A549 (cell line): ENCODE measurements around the gene TGM4. TPM values are rescaled to one million over a fixed set of nuclear protein-coding genes. Genes with fewer than 3 reads are reported as not detected.

ENCODE experiments used
- ATAC-seq, 2 experiments: fragments of 200-7000 bp in 1 of 2; fragments of >200 bp in 1 of 2; cut with Nextera tagmentation in 1 of 2; cut with Tn5 transposase in 1 of 2; 3 replicates each; pipeline versions ENCODE4 v1.8.0 to v1.9.1; 2018 to 2020; ENCODE audit warnings: mild to moderate bottlenecking in 1 of 2, moderate library complexity in 1 of 2
- CTCF ChIA-PET: fragments of 300-600 bp; sonication (Branson Sonifier 250); formaldehyde crosslinking; extraction: SDS; loops from one replicate; lab custom pipeline; 2021; ENCODE audit warnings: antibody characterized with exemption, inconsistent platforms; lab: Yijun Ruan, JAX
- POLR2A ChIA-PET: fragments of 350-600 bp; formaldehyde crosslinking; extraction: SDS; loops from one replicate; lab custom pipeline; 2021; ENCODE audit warnings: antibody characterized with exemption, inconsistent platforms; lab: Yijun Ruan, JAX
- DNase-seq, 2 experiments: peaks; one replicate each; pipeline versions ENCODE4 v3.0.0 to v3.0.0-alpha.2; 2011 to 2016; ENCODE audit warnings: low read depth in 1 of 2, low spot score in 1 of 2
- FAIRE-seq: peaks from 2 replicates; lab custom pipeline; 2011; peaks lifted over from hg19 to GRCh38; lab: Jason Lieb, UNC
- H3K27ac ChIP-seq, 2 experiments: fragments of >200 bp; sonication (Bioruptor Twin); formaldehyde crosslinking; 3 replicates each; pipeline ENCODE4 v1.5.1; 2016 to 2017
- H3K4me1 ChIP-seq: fragments of >200 bp; sonication (Bioruptor Twin); formaldehyde crosslinking; 3 replicates; pipeline ENCODE4 v1.6.1; 2016
- H3K4me2 ChIP-seq: fragments of >200 bp; sonication (Bioruptor Twin); formaldehyde crosslinking; 3 replicates; pipeline ENCODE4 v1.6.1; 2016
- H3K4me3 ChIP-seq: fragments of >200 bp; sonication (Bioruptor Twin); formaldehyde crosslinking; 3 replicates; pipeline ENCODE4 v1.5.1; 2016
- H3K9me3 ChIP-seq: fragments of >200 bp; sonication (Bioruptor Twin); formaldehyde crosslinking; 3 replicates; pipeline ENCODE4 v1.6.1; 2016
- ATOH8 ChIP-seq: fragments of 250-450 bp; sonication (Bioruptor Pico); IDR thresholded peaks from 2 replicates; pipeline ENCODE4 v1.5.0; 2020; ENCODE audit warnings: low read depth, mild to moderate bottlenecking, moderate library complexity
- BHLHE40 ChIP-seq: IDR thresholded peaks from 2 replicates; pipeline ENCODE4 v1.6.1; 2012; ENCODE audit warnings: low read depth, low read length, inconsistent platforms
- CHD4 ChIP-seq: fragments of 200-600 bp; sonication (generic); IDR thresholded peaks from 2 replicates; pipeline ENCODE4 v1.6.1; 2016; ENCODE audit warnings: antibody characterized with exemption, mild to moderate bottlenecking, borderline replicate concordance
- E2F6 ChIP-seq: IDR thresholded peaks from 2 replicates; pipeline ENCODE4 v1.6.1; 2012; ENCODE audit warnings: low read depth, borderline replicate concordance
- EHMT2 ChIP-seq: fragments of 200-600 bp; sonication (generic); IDR thresholded peaks from 2 replicates; pipeline ENCODE4 v1.6.1; 2016; ENCODE audit warnings: antibody characterized with exemption, low read depth, mild to moderate bottlenecking, moderate library complexity
- ELK1 ChIP-seq: fragments of 150-350 bp; IDR thresholded peaks from 2 replicates; pipeline ENCODE4 v1.6.1; 2014; ENCODE audit warnings: low read depth, mild to moderate bottlenecking, low read length
- ESRRA ChIP-seq: fragments of 150-350 bp; IDR thresholded peaks from 2 replicates; pipeline ENCODE4 v1.6.1; 2014; ENCODE audit warnings: mild to moderate bottlenecking, low read length, borderline replicate concordance
- FOSB ChIP-seq: fragments of 250-450 bp; sonication (Bioruptor Pico); IDR thresholded peaks from 2 replicates; pipeline ENCODE4 v1.5.0; 2020; ENCODE audit warnings: mild to moderate bottlenecking, moderate library complexity
- FOSL2 ChIP-seq, 2 experiments: fragments of 450-650 bp in 1 of 2; fragments of >200 bp in 1 of 2; sonication (Bioruptor Twin) in 1 of 2; formaldehyde crosslinking; IDR thresholded peaks; 2 replicates each; pipeline versions ENCODE4 v1.5.0 to v1.6.1; 2016 to 2020; ENCODE audit warnings: mild to moderate bottlenecking in 1 of 2, moderate library complexity in 1 of 2
- FOXS1 ChIP-seq: fragments of 250-450 bp; sonication (Bioruptor Pico); IDR thresholded peaks from 2 replicates; pipeline ENCODE4 v1.5.0; 2020; ENCODE audit warnings: mild to moderate bottlenecking, moderate library complexity
- HOXB13 ChIP-seq: fragments of 250-450 bp; sonication (Bioruptor Pico); IDR thresholded peaks from 2 replicates; pipeline ENCODE4 v1.5.0; 2020; ENCODE audit warnings: low read depth, mild to moderate bottlenecking, moderate library complexity
- HOXB5 ChIP-seq: fragments of 250-450 bp; sonication (Bioruptor Pico); IDR thresholded peaks from 2 replicates; pipeline ENCODE4 v1.5.0; 2020; ENCODE audit warnings: mild to moderate bottlenecking, moderate library complexity
- JUNB ChIP-seq: fragments of >200 bp; sonication (Bioruptor Twin); formaldehyde crosslinking; IDR thresholded peaks from 2 replicates; pipeline ENCODE4 v1.6.1; 2016
- KDM1A ChIP-seq: fragments of 200-600 bp; sonication (generic); IDR thresholded peaks from 2 replicates; pipeline ENCODE4 v1.6.1; 2016; ENCODE audit warnings: low read depth, mild to moderate bottlenecking
- MAFK ChIP-seq: fragments of 450-650 bp; IDR thresholded peaks from 2 replicates; pipeline ENCODE4 v1.6.1; 2014; ENCODE audit not compliant: partially characterized antibody
- MAZ ChIP-seq: fragments of 150-350 bp; IDR thresholded peaks from 2 replicates; pipeline ENCODE4 v1.6.1; 2014; ENCODE audit warnings: antibody characterized with exemption, low read depth, low read length, borderline replicate concordance
- MYC ChIP-seq: IDR thresholded peaks from 2 replicates; pipeline ENCODE4 v1.6.1; 2012; ENCODE audit warnings: mild to moderate bottlenecking, inconsistent platforms, low read length, improper control_type of control experiment, borderline replicate concordance
- NR3C1 ChIP-seq: fragments of >200 bp; sonication (Bioruptor Twin); formaldehyde crosslinking; IDR thresholded peaks from 3 replicates; pipeline ENCODE4 v1.6.1; 2017
- POLR2A ChIP-seq: IDR thresholded peaks from 2 replicates; pipeline ENCODE4 v1.6.1; 2012; ENCODE audit warnings: mild to moderate bottlenecking, low read length
- POLR2AphosphoS2 ChIP-seq: conservative IDR thresholded peaks from 2 replicates; pipeline ENCODE4 v1.6.1; 2012; ENCODE audit warnings: low read length, improper control_type of control experiment, inconsistent platforms
- RAD21 ChIP-seq, 2 experiments: fragments of >200 bp in 1 of 2; sonication (Bioruptor Twin) in 1 of 2; formaldehyde crosslinking in 1 of 2; IDR thresholded peaks in 1 of 2; conservative IDR thresholded peaks in 1 of 2; 2 replicates in 1 of 2; 3 replicates in 1 of 2; pipeline ENCODE4 v1.6.1; 2012 to 2018; ENCODE audit warnings: inconsistent platforms in 1 of 2
- RFX5 ChIP-seq: fragments of 450-650 bp; IDR thresholded peaks from 2 replicates; pipeline ENCODE4 v1.7.1; 2014; ENCODE audit warnings: antibody characterized with exemption, mild to moderate bottlenecking, moderate library complexity
- RNF2 ChIP-seq: fragments of 200-600 bp; sonication (generic); IDR thresholded peaks from 2 replicates; pipeline ENCODE4 v1.6.1; 2016; ENCODE audit warnings: low read depth, mild to moderate bottlenecking, antibody characterized with exemption, moderate library complexity, borderline replicate concordance
- USF2 ChIP-seq: fragments of 450-650 bp; IDR thresholded peaks from 2 replicates; pipeline ENCODE4 v1.6.1; 2014; ENCODE audit warnings: antibody characterized with exemption
- ZC3H11A ChIP-seq: fragments of 450-650 bp; IDR thresholded peaks from 2 replicates; pipeline ENCODE4 v1.6.1; 2014; ENCODE audit warnings: antibody characterized with exemption, mild to moderate bottlenecking
- ZFP36 ChIP-seq: fragments of 450-650 bp; IDR thresholded peaks from 2 replicates; pipeline ENCODE4 v1.6.1; 2014; ENCODE audit warnings: borderline replicate concordance; ENCODE audit not compliant: partially characterized antibody
- ZNF302 ChIP-seq: fragments of 250-450 bp; sonication (Bioruptor Pico); IDR thresholded peaks from 2 replicates; pipeline ENCODE4 v1.9.0; 2021; ENCODE audit warnings: inconsistent platforms, mild to moderate bottlenecking, moderate library complexity
- WGBS: methylation state at CpG from one replicate; pipeline ENCODE4 v1.1.6; 2017; ENCODE audit errors: missing lambda C conversion rate; 5-methylcytosine and 5-hydroxymethylcytosine counted together
- polyA plus RNA-seq, 4 experiments: library from polyadenylated mRNA; depleted of rRNA in 3 of 4; stranded (reverse); fragments of >200 nt; fragmentation: RNase III in 1 of 4; extraction: RNeasy Plus Mini Kit Qiagen cat#74134 plus additional on column Dnase treatment in 1 of 4; gene quantifications; 2 replicates in 3 of 4; 3 replicates in 1 of 4; pipeline ENCODE4 v1.2.3, GENCODE V29; 2011 to 2017

TGM4 gene
- polyA plus RNA-seq, 2 of the 4 experiments (the other 2 are of a cell fraction): 0.01 TPM; not detected in 1

- DNase-seq (no peak), ATAC-seq (no peak), FAIRE-seq (no peak)
- TF ChIP-seq ESRRA: no peak
- no peak for TF ChIP-seq POLR2AphosphoS2
- Histone ChIP-seq H3K4me1 (no peaks in the 10 kb centered on the region), H3K4me2 (no peak overlapping the region), H3K4me3 (no peak overlapping the region), H3K9me3 (peaks cover 18% of the 10 kb centered on the region; the same call in 2 of the 3 replicates), H3K27ac (no peak overlapping the region)
- CTCF ChIA-PET: no interaction called here
- POLR2A ChIA-PET: no interaction called here
- 87% methylated on average over 8 of the region's 8 CpGs for WGBS
These were observed 41.5 kb downstream of the TGM4 start for GRCh38 chr3:44915702-44916438.

GRCh38 chr3:44918087-44918486 lies 43.7 kb downstream of the TGM4 start:
- H3K4me3 ChIP-seq: no peak overlapping the region
- H3K27ac ChIP-seq: no peak overlapping the region
- no peak overlapping the region for H3K4me2 ChIP-seq
- DNase-seq (no peak), FAIRE-seq (no peak), ATAC-seq (no peak)
- no peaks in the 10 kb centered on the region for H3K4me1 ChIP-seq
- 0 out of 3 replicates have a peak, but pooled peaks cover 4% of the 10 kb centered on the region for H3K9me3 ChIP-seq
- ChIA-PET CTCF (no interaction called here), POLR2A (no interaction called here)
- TF ChIP-seq ATOH8 (CRISPR knock-in tag) (no peak), EHMT2 (no peak), MAFK (no peak), ZFP36 (no peak), POLR2AphosphoS2 (no peak), RFX5 (no peak), RAD21 (conservative IDR thresholded peaks at IDR 0.05 in 1 of 2, IDR thresholded peaks at IDR 0.05 in 1 of 2) (no peak), MAZ (no peak), ZC3H11A (no peak), CHD4 (no peak), HOXB13 (CRISPR knock-in tag) (no peak), MYC (no peak), ZNF302 (no peak), KDM1A (no peak), NR3C1 (no peak)
- WGBS: 92% methylated on average over 5 of the region's 12 CpGs

GRCh38 chr3:44918581-44918980 lies 44.2 kb downstream of the TGM4 start:
- Histone ChIP-seq H3K4me3 (no peak overlapping the region), H3K27ac (no peak overlapping the region), H3K4me2 (no peak overlapping the region), H3K9me3 (0 out of 3 replicates have a peak, but pooled peaks cover 4% of the 10 kb centered on the region), H3K4me1 (no peaks in the 10 kb centered on the region)
- ATAC-seq (no peak), DNase-seq (no peak), FAIRE-seq (no peak)
- CTCF ChIA-PET: no interaction called here
- POLR2A ChIA-PET: no interaction called here
- 94% methylated on average over 6 of the region's 6 CpGs for WGBS
- TF ChIP-seq BHLHE40 (no peak), ZFP36 (no peak), ELK1 (no peak), FOXS1 (CRISPR knock-in tag) (no peak), ZNF302 (no peak), FOSB (CRISPR knock-in tag) (no peak), ZC3H11A (no peak), KDM1A (no peak), ESRRA (no peak), JUNB (no peak), POLR2A (no peak), CHD4 (no peak), FOSL2 (IDR thresholded peaks at IDR 0.05) (no peak), FOSL2 (CRISPR knock-in tag; IDR thresholded peaks at IDR 0.05) (no peak), EHMT2 (no peak), USF2 (no peak), HOXB5 (no peak), E2F6 (no peak), RNF2 (no peak)
